ENCODE measurements around the gene COL18A1. TPM values are rescaled to one million over a fixed set of nuclear protein-coding genes. Genes with fewer than 3 reads are reported as not detected.

COL18A1 gene
- total and polyA plus RNA-seq, 2 donors from 2014 or later = 150 to 316 TPM

DNA sequence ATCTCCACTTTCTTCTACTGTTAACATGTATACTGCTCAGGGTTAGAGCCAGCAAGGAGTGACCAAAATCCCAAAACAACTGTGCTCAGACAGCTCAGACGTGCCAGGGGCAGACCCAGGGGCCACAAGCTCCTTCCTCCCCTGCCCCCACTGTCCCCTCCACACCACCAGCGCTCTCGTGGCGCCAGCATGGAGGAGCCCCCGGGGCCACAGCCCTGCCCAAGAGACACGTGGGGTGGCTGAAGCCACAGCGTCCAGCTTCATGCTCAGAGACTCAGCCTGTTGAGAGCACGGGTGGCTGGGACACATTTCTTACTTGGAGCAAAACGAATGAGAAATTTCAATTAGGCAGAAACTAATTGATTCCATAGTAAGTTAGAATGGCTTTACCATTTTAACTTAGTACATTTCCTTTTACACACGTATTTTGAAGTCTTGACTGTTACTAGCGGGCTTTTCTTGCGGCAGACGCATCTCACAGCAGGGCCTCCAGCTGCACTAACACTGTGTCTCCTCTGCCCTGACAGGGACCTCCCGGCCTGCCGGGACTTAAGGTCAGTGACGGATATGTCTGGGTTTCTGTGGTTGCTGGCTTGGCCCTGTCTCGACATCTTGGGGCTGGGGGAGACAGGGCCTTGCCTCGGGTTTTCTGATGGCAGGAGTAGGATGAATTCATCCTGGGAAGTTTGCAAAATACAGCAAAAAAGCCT, 83.1 kb downstream of the COL18A1 start:
- no peaks in the 10 kb centered on the region for H3K27me3 ChIP-seq (ENCODE audit: control insufficient read depth, insufficient read depth, low read length)
- H3K4me1 ChIP-seq (ENCODE audit: control insufficient read depth in 2 of 3, insufficient read depth in 2 of 3, low read depth in 1 of 3, low read length in 3 of 3) = no peaks in the 10 kb centered on the region
- H3K9me3 ChIP-seq (ENCODE audit: control insufficient read depth in 2 of 3, insufficient read depth in 1 of 3, low read length in 3 of 3) = no peaks in the 10 kb centered on the region
- H3K36me3 ChIP-seq (ENCODE audit: control insufficient read depth in 2 of 3, insufficient read depth in 3 of 3, low read length in 3 of 3) = peaks cover 8 to 24% (median 10%) of the 10 kb centered on the region in 3 donors
- intact Hi-C loops (cut with DNase I) = no loop called here
- FAIRE-seq (no peak), DNase-seq (no peak)
- no peak overlapping the region for H3K9ac ChIP-seq (ENCODE audit: low read length in 3 of 3)
- no peak overlapping the region for H3K4me3 ChIP-seq (ENCODE audit: low read length in 3 of 3)
- H3K27ac ChIP-seq (ENCODE audit: low read depth in 2 of 2, low read length in 2 of 2) = no peak overlapping the region
- TF ChIP-seq, protein P1, sequence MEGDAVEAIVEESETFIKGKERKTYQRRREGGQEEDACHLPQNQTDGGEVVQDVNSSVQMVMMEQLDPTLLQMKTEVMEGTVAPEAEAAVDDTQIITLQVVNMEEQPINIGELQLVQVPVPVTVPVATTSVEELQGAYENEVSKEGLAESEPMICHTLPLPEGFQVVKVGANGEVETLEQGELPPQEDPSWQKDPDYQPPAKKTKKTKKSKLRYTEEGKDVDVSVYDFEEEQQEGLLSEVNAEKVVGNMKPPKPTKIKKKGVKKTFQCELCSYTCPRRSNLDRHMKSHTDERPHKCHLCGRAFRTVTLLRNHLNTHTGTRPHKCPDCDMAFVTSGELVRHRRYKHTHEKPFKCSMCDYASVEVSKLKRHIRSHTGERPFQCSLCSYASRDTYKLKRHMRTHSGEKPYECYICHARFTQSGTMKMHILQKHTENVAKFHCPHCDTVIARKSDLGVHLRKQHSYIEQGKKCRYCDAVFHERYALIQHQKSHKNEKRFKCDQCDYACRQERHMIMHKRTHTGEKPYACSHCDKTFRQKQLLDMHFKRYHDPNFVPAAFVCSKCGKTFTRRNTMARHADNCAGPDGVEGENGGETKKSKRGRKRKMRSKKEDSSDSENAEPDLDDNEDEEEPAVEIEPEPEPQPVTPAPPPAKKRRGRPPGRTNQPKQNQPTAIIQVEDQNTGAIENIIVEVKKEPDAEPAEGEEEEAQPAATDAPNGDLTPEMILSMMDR (IDR thresholded peaks at IDR 0.05; ENCODE audit: borderline replicate concordance, extremely low read depth, insufficient read depth) = no peak

DNA sequence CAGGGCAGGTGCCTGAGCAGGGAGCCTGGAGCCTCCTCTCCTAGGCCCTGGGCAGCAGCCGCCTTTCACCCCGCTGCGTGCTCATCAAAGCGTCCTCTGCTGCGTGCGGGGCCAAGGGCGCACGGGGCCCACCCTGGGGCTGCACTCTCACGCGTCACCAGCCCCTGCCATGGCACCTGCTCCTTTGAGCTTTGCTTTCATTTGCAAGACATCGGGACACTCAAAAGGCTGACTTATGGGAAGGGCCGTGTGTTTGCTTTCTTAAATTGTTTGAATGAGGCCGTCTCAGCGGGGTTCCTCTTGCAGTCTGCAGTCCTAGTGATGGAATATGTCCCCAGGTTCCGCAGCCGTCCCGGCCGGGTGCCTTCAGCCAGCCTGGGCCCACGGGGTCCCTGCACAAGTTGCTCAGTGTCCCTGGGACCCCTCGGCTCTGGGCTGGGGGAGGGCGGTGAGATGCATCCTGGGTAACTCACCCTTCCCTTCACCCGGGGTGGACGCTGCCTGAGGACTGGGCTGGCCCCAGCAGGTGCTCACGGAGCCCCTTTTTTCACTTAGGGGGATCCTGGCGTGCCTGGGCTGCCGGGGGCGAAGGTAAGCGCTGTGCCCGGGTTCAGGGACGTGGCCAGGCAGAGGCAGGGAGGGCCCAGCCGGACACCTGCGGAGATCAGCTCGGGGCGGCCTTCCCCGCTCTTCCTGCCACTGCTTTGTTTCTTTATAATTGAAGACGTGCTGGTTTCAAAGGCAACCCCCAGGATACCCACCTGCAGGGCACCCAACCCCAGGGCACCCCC, 84.2 kb downstream of the COL18A1 start:
- H3K4me1 ChIP-seq (ENCODE audit: control insufficient read depth in 2 of 3, insufficient read depth in 2 of 3, low read depth in 1 of 3, low read length in 3 of 3) = no peaks in the 10 kb centered on the region
- no peak overlapping the region for H3K27ac ChIP-seq (ENCODE audit: low read depth in 2 of 2, low read length in 2 of 2)
- TF ChIP-seq, protein P1 (IDR thresholded peaks at IDR 0.05; ENCODE audit: borderline replicate concordance, extremely low read depth, insufficient read depth) = no peak
- H3K36me3 ChIP-seq (ENCODE audit: control insufficient read depth in 2 of 3, insufficient read depth in 3 of 3, low read length in 3 of 3) = peaks cover 4 to 15% (median 5%) of the 10 kb centered on the region in 3 donors
- no peak overlapping the region for H3K9ac ChIP-seq (ENCODE audit: low read length in 3 of 3)
- no peaks in the 10 kb centered on the region for H3K9me3 ChIP-seq (ENCODE audit: control insufficient read depth in 2 of 3, insufficient read depth in 1 of 3, low read length in 3 of 3)
- FAIRE-seq = no peak
- no peak overlapping the region for H3K4me3 ChIP-seq (ENCODE audit: low read length in 3 of 3)
- no peak for DNase-seq
- no peaks in the 10 kb centered on the region for H3K27me3 ChIP-seq (ENCODE audit: control insufficient read depth, insufficient read depth, low read length)
- intact Hi-C loops (cut with DNase I) = no loop called here

DNA sequence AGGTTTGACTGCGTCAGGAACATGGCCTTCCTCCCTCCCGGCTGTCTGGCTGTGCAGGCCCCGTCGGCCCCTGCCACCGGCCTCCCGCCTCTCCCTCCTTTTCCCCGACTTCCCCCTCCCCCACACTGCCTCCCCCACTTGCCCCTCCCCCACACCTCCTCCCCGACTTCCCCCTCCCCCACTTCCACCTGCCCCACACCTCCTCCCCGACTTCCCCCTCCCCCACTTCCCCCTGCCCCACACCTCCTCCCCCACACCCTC, 84.7 kb downstream of the COL18A1 start:
- Histone ChIP-seq H3K9ac (ENCODE audit: low read length in 3 of 3) (no peak overlapping the region), H3K27ac (ENCODE audit: low read depth in 2 of 2, low read length in 2 of 2) (no peak overlapping the region), H3K27me3 (ENCODE audit: control insufficient read depth, insufficient read depth, low read length) (no peaks in the 10 kb centered on the region), H3K4me3 (ENCODE audit: low read length in 3 of 3) (no peak overlapping the region), H3K4me1 (ENCODE audit: control insufficient read depth in 2 of 3, insufficient read depth in 2 of 3, low read depth in 1 of 3, low read length in 3 of 3) (no peaks in the 10 kb centered on the region), H3K36me3 (ENCODE audit: control insufficient read depth in 2 of 3, insufficient read depth in 3 of 3, low read length in 3 of 3) (peaks cover 0 to 10% (median 0%) of the 10 kb centered on the region in 3 donors), H3K9me3 (ENCODE audit: control insufficient read depth in 2 of 3, insufficient read depth in 1 of 3, low read length in 3 of 3) (no peaks in the 10 kb centered on the region)
- intact Hi-C loops (cut with DNase I) = no loop called here
- FAIRE-seq (no peak), DNase-seq (no peak)
- TF ChIP-seq, protein P1 (IDR thresholded peaks at IDR 0.05; ENCODE audit: borderline replicate concordance, extremely low read depth, insufficient read depth) = no peak

Measured in kidney (tissue), 14 donors.